Measurements from ENCODE around the gene DENND6A. TPM values are rescaled to one million over a fixed set of nuclear protein-coding genes. Genes with fewer than 3 reads are reported as not detected.

The DENND6A gene
- total RNA-seq, 1 donor = 136 TPM

- no peak overlapping the region for H3K4me3 ChIP-seq (ENCODE audit: low read length)
- H3K4me1 ChIP-seq (ENCODE audit: insufficient read depth, low read length) = peaks cover 18% of the 10 kb centered on the region
- H3K9me3 ChIP-seq (ENCODE audit: low read depth, low read length) = no peaks in the 10 kb centered on the region
- no peaks in the 10 kb centered on the region for H3K27me3 ChIP-seq (ENCODE audit: insufficient read depth, low read length)
Observed at GRCh38 chr3:57587905-57588304, 105.0 kb downstream of the DENND6A start.

- H3K27me3 ChIP-seq (ENCODE audit: insufficient read depth, low read length) = no peaks in the 10 kb centered on the region
- H3K9me3 ChIP-seq (ENCODE audit: low read depth, low read length) = no peaks in the 10 kb centered on the region
- peaks cover 11% of the 10 kb centered on the region for H3K4me1 ChIP-seq (ENCODE audit: insufficient read depth, low read length)
- no peak overlapping the region for H3K4me3 ChIP-seq (ENCODE audit: low read length)
Observed at GRCh38 chr3:57586778-57587177, 106.1 kb downstream of the DENND6A start.

GRCh38 chr3:57583544-57583943 lies 109.3 kb downstream of the DENND6A start:
- no peak overlapping the region for H3K4me3 ChIP-seq (ENCODE audit: low read length)
- no peaks in the 10 kb centered on the region for H3K27me3 ChIP-seq (ENCODE audit: insufficient read depth, low read length)

GRCh38 chr3:57582474-57583168 lies 110.3 kb downstream of the DENND6A start:
- H3K9me3 ChIP-seq (ENCODE audit: low read depth, low read length) = no peaks in the 10 kb centered on the region
- H3K4me3 ChIP-seq (ENCODE audit: low read length) = no peak overlapping the region
- H3K4me1 ChIP-seq (ENCODE audit: insufficient read depth, low read length) = peaks cover 4% of the 10 kb centered on the region
- no peaks in the 10 kb centered on the region for H3K27me3 ChIP-seq (ENCODE audit: insufficient read depth, low read length)

More at GRCh38 chr3:57583544-57583943, 109.3 kb downstream of the DENND6A start:
- Histone ChIP-seq H3K9me3 (ENCODE audit: low read depth, low read length) (no peaks in the 10 kb centered on the region), H3K4me1 (ENCODE audit: insufficient read depth, low read length) (peaks cover 11% of the 10 kb centered on the region)

- Histone ChIP-seq H3K4me1 (ENCODE audit: insufficient read depth, low read length) (peaks cover 3% of the 10 kb centered on the region), H3K27me3 (ENCODE audit: insufficient read depth, low read length) (no peaks in the 10 kb centered on the region), H3K9me3 (ENCODE audit: low read depth, low read length) (no peaks in the 10 kb centered on the region), H3K4me3 (ENCODE audit: low read length) (no peak overlapping the region)
Observed at GRCh38 chr3:57577801-57578200, 115.1 kb downstream of the DENND6A start.

- Histone ChIP-seq H3K27me3 (ENCODE audit: insufficient read depth, low read length) (no peaks in the 10 kb centered on the region), H3K4me3 (ENCODE audit: low read length) (no peak overlapping the region), H3K4me1 (ENCODE audit: insufficient read depth, low read length) (peaks cover 3% of the 10 kb centered on the region), H3K9me3 (ENCODE audit: low read depth, low read length) (no peaks in the 10 kb centered on the region)
Observed at GRCh38 chr3:57575966-57576626, 116.8 kb downstream of the DENND6A start.

Other genes with a start within 250 kb of the DENND6A start
- gene DNAH12, start 148.7 kb downstream of the DENND6A start, total RNA-seq = 0.63 TPM
- 43.4 TPM for gene PDE12, start 136.8 kb downstream of the DENND6A start, total RNA-seq
- 69.9 TPM for gene ARF4, start 95.7 kb downstream of the DENND6A start, total RNA-seq
- gene SLMAP, start 63.2 kb upstream of the DENND6A start, total RNA-seq = 68.6 TPM

All from mononuclear cell (primary cell).